Activated gamma-delta T cell treated with Interleukin-2 at 50 U/mL for 16 hours (primary cell): ENCODE results near the gene SGCA.

Experiments
- DNase-seq: peaks from one replicate; pipeline ENCODE4 v3.0.0-alpha.2; 2020

SGCA gene

GRCh38 chr17:50196036-50196435, 30.2 kb downstream of the SGCA start:
- DNase-seq: no peak

GRCh38 chr17:50196826-50197225, 31.0 kb downstream of the SGCA start:
- DNase-seq: no peak

- DNase-seq: peak; percentile 50
Observed at GRCh38 chr17:50198026-50198669, 32.3 kb downstream of the SGCA start.

GRCh38 chr17:50199211-50199802, 33.5 kb downstream of the SGCA start:
- DNase-seq: no peak

- peak; percentile 58 for DNase-seq
Observed at GRCh38 chr17:50199803-50200456, 34.1 kb downstream of the SGCA start.

GRCh38 chr17:50200457-50201275, 34.9 kb downstream of the SGCA start:
- peak; percentile 79 for DNase-seq

GRCh38 chr17:50201276-50201854, 35.6 kb downstream of the SGCA start, which contains the start of gene COL1A1:
COL1A1 (minus strand) TSS chr17:50201631; CDS start chr17:50201513, 118 bp downstream.
- DNase-seq: no peak

- DNase-seq: no peak
Observed at GRCh38 chr17:50203086-50203485, 37.3 kb downstream of the SGCA start.

- no peak for DNase-seq
Observed at GRCh38 chr17:50203604-50204345, 38.0 kb downstream of the SGCA start.

GRCh38 chr17:50204431-50204830, 38.6 kb downstream of the SGCA start:
- DNase-seq: no peak

- DNase-seq: no peak
Observed at GRCh38 chr17:50205111-50205962, 39.5 kb downstream of the SGCA start.

GRCh38 chr17:50205963-50206505, 40.2 kb downstream of the SGCA start:
- DNase-seq: no peak

GRCh38 chr17:50206604-50207293, 40.9 kb downstream of the SGCA start:
- no peak for DNase-seq

- no peak for DNase-seq
Observed at GRCh38 chr17:50207315-50207714, 41.5 kb downstream of the SGCA start.

GRCh38 chr17:50207792-50208567, 42.2 kb downstream of the SGCA start:
- no peak for DNase-seq

- no peak for DNase-seq
Observed at GRCh38 chr17:50208611-50209061, 42.8 kb downstream of the SGCA start.

- no peak for DNase-seq
Observed at GRCh38 chr17:50209133-50209471, 43.3 kb downstream of the SGCA start.

- no peak for DNase-seq
Observed at GRCh38 chr17:50209472-50210239, 43.9 kb downstream of the SGCA start.
